ENCODE data around the gene MAP2K2. TPM values are rescaled to one million over a fixed set of nuclear protein-coding genes. Genes with fewer than 3 reads are reported as not detected.

Gene MAP2K2
- total and polyA plus RNA-seq, 5 donors = 113 to 151 (median 124) TPM

DNA sequence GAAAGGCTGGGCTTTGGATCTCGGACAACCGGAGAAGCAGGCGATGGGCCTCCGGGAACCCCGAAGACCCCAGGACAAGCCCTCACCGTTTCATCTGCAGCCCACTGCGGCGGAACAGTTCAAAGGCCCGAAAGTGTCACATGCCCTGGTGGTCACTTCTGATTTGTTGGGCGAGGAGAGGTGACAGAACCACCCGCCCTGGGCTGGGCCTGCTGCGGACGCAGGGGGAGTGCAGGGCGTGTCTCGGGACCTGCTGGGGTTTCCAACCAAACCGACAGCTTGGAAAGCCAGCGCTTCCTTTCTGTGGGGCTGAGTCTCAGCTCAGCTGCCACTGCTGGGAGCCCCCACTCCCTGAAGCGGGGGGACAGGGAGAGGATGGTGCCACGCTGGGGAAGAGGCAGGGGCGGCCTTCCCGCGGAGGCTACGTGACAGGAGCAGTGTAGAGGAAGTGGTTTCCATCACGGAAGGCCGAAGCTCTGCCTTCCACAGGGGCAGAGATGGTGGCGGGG, 34.5 kb downstream of the MAP2K2 start:
- ATAC-seq (peak; percentile 14 to 35), DNase-seq (no peak)
- intact Hi-C loops (cut with DNase I) = no loop called here
- Histone ChIP-seq H3K27me3 (ENCODE audit: control insufficient read depth, insufficient read depth) (no peaks in the 10 kb centered on the region), H3K9me3 (ENCODE audit: control insufficient read depth, low read length) (no peaks in the 10 kb centered on the region), H3K27ac (ENCODE audit: low read length) (peak overlapping the region; percentile 22), H3K4me1 (ENCODE audit: control insufficient read depth, insufficient read depth, low read length) (peaks cover 2% of the 10 kb centered on the region), H3K4me3 (ENCODE audit: low read length) (no peak overlapping the region)
- 73% methylated on average over 26 of the region's 26 CpGs for WGBS

GRCh38 chr19:4088975-4089374, 34.9 kb downstream of the MAP2K2 start:
- DNase-seq (no peak), ATAC-seq (peak; percentile 2 to 20)
- Histone ChIP-seq H3K9me3 (ENCODE audit: control insufficient read depth, low read length) (no peaks in the 10 kb centered on the region), H3K27ac (ENCODE audit: low read length) (peak overlapping the region; percentile 22), H3K4me3 (ENCODE audit: low read length) (no peak overlapping the region), H3K4me1 (ENCODE audit: control insufficient read depth, insufficient read depth, low read length) (peaks cover 3% of the 10 kb centered on the region), H3K27me3 (ENCODE audit: control insufficient read depth, insufficient read depth) (no peaks in the 10 kb centered on the region)
- 63% methylated on average over 2 of the region's 2 CpGs for WGBS
- intact Hi-C loops (cut with DNase I) = no loop called here

DNA sequence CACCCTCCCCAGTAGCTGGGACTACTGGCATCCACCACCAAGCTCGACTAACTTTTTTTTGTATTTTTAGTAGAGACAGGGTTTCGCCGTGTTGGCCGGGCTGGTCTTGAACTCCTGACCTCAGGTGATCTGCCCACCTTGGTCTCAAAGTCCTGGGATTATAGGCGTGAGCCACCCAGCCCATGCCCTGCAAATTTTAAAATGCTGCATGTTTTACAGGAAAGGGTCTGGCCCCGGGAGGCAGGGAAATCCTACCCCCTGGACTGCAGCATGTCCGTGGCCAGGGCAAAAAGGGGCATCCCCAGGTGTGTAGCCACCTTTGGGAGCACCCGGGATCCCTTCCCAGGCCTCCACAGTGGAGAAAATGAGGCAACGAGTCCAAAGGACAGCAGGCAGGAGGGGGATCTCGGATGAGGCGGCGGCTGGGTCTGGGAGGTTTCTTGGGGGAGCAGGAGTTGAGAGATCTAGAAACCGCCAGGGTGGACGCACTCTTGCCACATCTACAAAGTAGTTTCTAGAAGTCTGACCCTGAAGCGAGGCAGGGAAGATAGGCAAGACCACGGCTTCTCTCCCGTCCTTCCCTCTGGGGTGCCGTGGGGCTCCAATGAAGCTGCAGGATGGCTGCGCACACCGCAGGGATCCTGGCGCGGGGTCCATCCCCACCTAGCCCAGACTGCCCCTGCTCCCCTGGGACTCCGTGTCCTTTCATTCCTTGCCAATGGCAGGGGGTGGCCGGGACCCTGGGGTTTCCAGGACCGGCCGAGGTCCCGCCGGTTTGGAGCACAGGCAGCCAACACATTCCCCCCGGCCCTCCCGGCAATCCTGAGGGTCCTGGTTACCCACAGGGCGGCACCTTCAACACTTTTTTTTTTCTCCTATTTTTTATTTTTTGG, 35.9 kb downstream of the MAP2K2 start:
- DNase-seq (no peak), ATAC-seq (no peak)
- Histone ChIP-seq H3K27ac (ENCODE audit: low read length) (no peak overlapping the region), H3K27me3 (ENCODE audit: control insufficient read depth, insufficient read depth) (no peaks in the 10 kb centered on the region), H3K4me1 (ENCODE audit: control insufficient read depth, insufficient read depth, low read length) (peaks cover 3% of the 10 kb centered on the region), H3K4me3 (ENCODE audit: low read length) (no peak overlapping the region), H3K9me3 (ENCODE audit: control insufficient read depth, low read length) (no peaks in the 10 kb centered on the region)
- intact Hi-C loops (cut with DNase I) = no loop called here
- 83% methylated on average over 31 of the region's 31 CpGs for WGBS

DNA sequence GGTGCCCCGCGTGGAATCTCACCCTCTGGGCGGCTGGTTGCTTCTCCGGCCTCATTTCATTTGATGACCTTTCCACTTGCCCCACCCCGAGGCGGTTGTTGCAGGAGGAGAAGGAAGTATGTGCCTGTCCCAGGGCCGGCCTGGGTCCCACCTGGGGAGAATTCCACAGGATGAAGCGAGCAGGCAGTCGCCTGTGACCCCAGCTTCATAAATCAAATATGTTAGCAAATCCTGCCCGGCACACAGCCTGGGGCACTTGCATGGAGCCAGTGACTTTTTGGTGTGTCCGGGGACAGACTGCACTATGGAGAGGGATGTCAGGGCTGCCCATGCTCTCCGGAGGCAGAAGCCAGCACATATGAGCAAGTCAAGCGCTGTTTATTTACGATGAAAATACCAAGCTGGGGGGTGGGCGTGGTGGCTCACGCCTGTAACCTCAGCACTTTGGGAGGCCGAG, 37.5 kb downstream of the MAP2K2 start:
- H3K9me3 ChIP-seq (ENCODE audit: control insufficient read depth, low read length) = no peaks in the 10 kb centered on the region
- DNase-seq = no peak
- intact Hi-C loops (cut with DNase I) = no loop called here
- no peak for ATAC-seq
- WGBS = 60% methylated on average over 17 of the region's 17 CpGs
- H3K27me3 ChIP-seq (ENCODE audit: control insufficient read depth, insufficient read depth) = no peaks in the 10 kb centered on the region
- H3K4me1 ChIP-seq (ENCODE audit: control insufficient read depth, insufficient read depth, low read length) = peaks cover 3% of the 10 kb centered on the region
- H3K27ac ChIP-seq (ENCODE audit: low read length) = no peak overlapping the region
- H3K4me3 ChIP-seq (ENCODE audit: low read length) = no peak overlapping the region

- Histone ChIP-seq H3K27me3 (ENCODE audit: control insufficient read depth, insufficient read depth) (no peaks in the 10 kb centered on the region), H3K4me1 (ENCODE audit: control insufficient read depth, insufficient read depth, low read length) (peaks cover 3% of the 10 kb centered on the region), H3K4me3 (ENCODE audit: low read length) (no peak overlapping the region), H3K27ac (ENCODE audit: low read length) (no peak overlapping the region), H3K9me3 (ENCODE audit: control insufficient read depth, low read length) (no peaks in the 10 kb centered on the region)
- ATAC-seq (peak in 1 of 2 donors; percentile 22), DNase-seq (no peak)
- intact Hi-C loops (cut with DNase I) = no loop called here
- WGBS = 61% methylated on average over 8 of the region's 8 CpGs
These were observed 39.4 kb downstream of the MAP2K2 start for GRCh38 chr19:4084547-4084877.

DNA sequence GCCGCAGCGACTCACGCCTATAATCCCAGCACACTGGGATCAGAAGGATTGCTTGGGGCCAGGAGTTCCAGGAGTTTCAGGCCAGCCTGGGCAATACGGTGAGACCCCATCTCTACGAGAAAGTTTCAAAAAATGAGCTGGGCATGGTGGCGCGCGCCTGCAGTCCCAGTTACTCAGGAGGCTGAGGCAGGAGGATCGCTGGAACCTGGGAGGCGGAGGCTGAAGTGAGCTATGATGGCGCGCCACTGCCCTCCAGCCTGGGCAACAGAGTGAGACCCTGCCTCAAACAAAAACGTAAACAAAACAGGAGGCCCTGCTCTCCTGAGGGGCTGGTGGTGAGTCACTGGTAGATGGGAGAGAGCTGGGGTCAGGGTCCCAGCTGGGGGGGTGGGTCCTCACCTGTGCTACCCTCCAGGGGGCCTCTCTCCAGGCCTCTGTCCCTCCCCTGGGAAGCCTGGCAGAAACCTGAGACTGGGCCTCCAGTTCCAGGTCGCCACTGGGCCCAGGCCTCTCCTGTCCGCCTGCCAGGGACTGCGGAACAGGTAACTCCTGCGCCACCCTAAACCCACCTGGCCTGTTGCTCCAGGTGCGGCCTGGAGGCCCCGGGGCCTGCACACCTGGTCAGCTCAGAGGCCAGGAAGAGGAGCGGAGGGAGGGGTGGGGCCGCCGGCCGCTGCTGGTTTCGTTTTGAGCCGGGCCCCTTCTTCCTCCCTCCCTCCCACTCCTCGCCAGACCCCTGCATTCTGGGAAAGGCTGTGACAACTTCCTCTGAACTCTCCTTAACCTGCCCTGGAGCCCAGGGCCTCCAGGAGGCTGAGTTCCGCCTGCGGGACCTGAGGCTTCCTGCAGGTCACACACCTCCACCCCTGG, 40.0 kb downstream of the MAP2K2 start:
- Histone ChIP-seq H3K27ac (ENCODE audit: low read length) (no peak overlapping the region), H3K4me1 (ENCODE audit: control insufficient read depth, insufficient read depth, low read length) (peaks cover 3% of the 10 kb centered on the region), H3K27me3 (ENCODE audit: control insufficient read depth, insufficient read depth) (no peaks in the 10 kb centered on the region), H3K9me3 (ENCODE audit: control insufficient read depth, low read length) (no peaks in the 10 kb centered on the region), H3K4me3 (ENCODE audit: low read length) (no peak overlapping the region)
- intact Hi-C loops (cut with DNase I) = no loop called here
- DNase-seq (no peak), ATAC-seq (peak in 1 of 2 donors; percentile 31)
- 61% methylated on average over 28 of the region's 28 CpGs for WGBS

- no peak overlapping the region for H3K27ac ChIP-seq (ENCODE audit: low read length)
These were observed 41.8 kb downstream of the MAP2K2 start for GRCh38 chr19:4082172-4082571.

DNA sequence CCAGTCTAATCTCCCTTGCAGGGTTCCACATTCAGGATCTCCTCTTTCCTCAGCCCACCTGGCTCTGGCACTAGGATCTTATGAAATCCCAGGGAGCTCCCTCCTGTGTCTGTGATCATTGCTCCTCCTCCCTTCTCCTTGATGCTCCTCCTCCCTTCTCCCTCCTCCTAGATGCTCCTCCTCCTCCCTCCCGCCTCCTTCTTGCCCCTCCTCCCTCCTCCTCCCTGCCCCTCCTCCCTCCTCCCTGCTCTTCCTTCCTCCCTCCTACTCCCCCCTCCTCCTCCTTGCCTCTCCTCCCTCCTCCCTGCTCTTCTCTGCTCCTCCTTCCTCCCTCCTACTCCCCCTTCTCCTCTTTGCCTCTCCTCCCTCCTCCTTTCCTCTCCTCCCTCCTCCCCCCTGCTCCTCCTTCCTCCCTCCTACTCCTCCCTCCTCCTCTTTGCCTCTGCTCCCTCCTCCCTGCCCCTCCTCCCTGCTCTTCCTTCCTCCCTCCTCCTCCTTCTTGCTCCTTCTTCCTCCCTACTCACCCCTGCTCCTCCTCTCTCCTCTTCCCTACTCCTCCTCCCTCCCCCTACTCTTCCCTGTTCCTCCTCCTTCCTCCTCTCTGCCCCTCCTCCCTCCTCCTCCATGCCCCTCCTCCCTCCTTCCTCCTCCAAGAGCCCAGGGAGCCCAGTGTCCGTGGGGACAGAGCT, 42.3 kb downstream of the MAP2K2 start:
- no peak overlapping the region for H3K4me3 ChIP-seq (ENCODE audit: low read length)
- H3K27me3 ChIP-seq (ENCODE audit: control insufficient read depth, insufficient read depth) = no peaks in the 10 kb centered on the region
- peaks cover 3% of the 10 kb centered on the region for H3K4me1 ChIP-seq (ENCODE audit: control insufficient read depth, insufficient read depth, low read length)
- DNase-seq = no peak
- WGBS = 14% methylated on average over 2 of the region's 2 CpGs
- H3K9me3 ChIP-seq (ENCODE audit: control insufficient read depth, low read length) = no peaks in the 10 kb centered on the region
- intact Hi-C loops (cut with DNase I) = no loop called here
- no peak for ATAC-seq
- no peak overlapping the region for H3K27ac ChIP-seq (ENCODE audit: low read length)

More at GRCh38 chr19:4082172-4082571, 41.8 kb downstream of the MAP2K2 start:
- no peak overlapping the region for H3K4me3 ChIP-seq (ENCODE audit: low read length)
- intact Hi-C loops (cut with DNase I) = no loop called here
- H3K9me3 ChIP-seq (ENCODE audit: control insufficient read depth, low read length) = no peaks in the 10 kb centered on the region
- DNase-seq (no peak), ATAC-seq (no peak)
- WGBS = 71% methylated on average over 9 of the region's 9 CpGs
- no peaks in the 10 kb centered on the region for H3K27me3 ChIP-seq (ENCODE audit: control insufficient read depth, insufficient read depth)
- H3K4me1 ChIP-seq (ENCODE audit: control insufficient read depth, insufficient read depth, low read length) = peaks cover 3% of the 10 kb centered on the region

- intact Hi-C loops (cut with DNase I) = no loop called here
- Histone ChIP-seq H3K27ac (ENCODE audit: low read length) (no peak overlapping the region), H3K4me1 (ENCODE audit: control insufficient read depth, insufficient read depth, low read length) (peaks cover 3% of the 10 kb centered on the region)
These were observed 43.4 kb downstream of the MAP2K2 start for GRCh38 chr19:4080473-4080872.

GRCh38 chr19:4077800-4078684, 45.9 kb downstream of the MAP2K2 start:
- WGBS = 12% methylated on average over 33 of the region's 33 CpGs
- peak; percentile 81 to 94 (median 93) for DNase-seq
- no peaks in the 10 kb centered on the region for H3K4me1 ChIP-seq (ENCODE audit: control insufficient read depth, insufficient read depth, low read length)
- peak; percentile 83 to 87 for ATAC-seq
- peak overlapping the region; percentile 85 for H3K27ac ChIP-seq (ENCODE audit: low read length)
- H3K4me3 ChIP-seq (ENCODE audit: low read length) = peak overlapping the region; percentile 66
- intact Hi-C loops (cut with DNase I) = no loop called here
- H3K9me3 ChIP-seq (ENCODE audit: control insufficient read depth, low read length) = no peaks in the 10 kb centered on the region
- no peaks in the 10 kb centered on the region for H3K27me3 ChIP-seq (ENCODE audit: control insufficient read depth, insufficient read depth)

More at GRCh38 chr19:4080473-4080872, 43.4 kb downstream of the MAP2K2 start:
- Histone ChIP-seq H3K27me3 (ENCODE audit: control insufficient read depth, insufficient read depth) (no peaks in the 10 kb centered on the region), H3K9me3 (ENCODE audit: control insufficient read depth, low read length) (no peaks in the 10 kb centered on the region), H3K4me3 (ENCODE audit: low read length) (no peak overlapping the region)
- ATAC-seq = no peak
- WGBS = 76% methylated on average over 6 of the region's 6 CpGs
- no peak for DNase-seq

Measured in right cardiac atrium (tissue), 5 donors.